K562 treated with DMSO at 1 percent for 24 hours (cell line): ENCODE measurements around the gene CIDEC. TPM values are rescaled to one million over a fixed set of nuclear protein-coding genes. Genes with fewer than 3 reads are reported as not detected.

ENCODE experiments used
- total RNA-seq: library from RNA; unstranded; fragments of 300-600 nt; gene quantifications from 2 replicates; pipeline ENCODE4 v1.2.3, GENCODE V29; 2022; ENCODE audit warnings: low read depth; ENCODE audit not compliant: insufficient read depth

The CIDEC gene
- not detected in 2 replicates for total RNA-seq

GRCh38 chr3:9879830-9880549 is at the start of gene CIDEC:
CIDEC (minus strand) TSS chr3:9880253; CDS start chr3:9878486, 1,767 bp downstream.

GRCh38 chr3:9916734-9917680 is 37.0 kb upstream of the CIDEC start, which contains the start of gene IL17RC:
IL17RC (plus strand) TSS chr3:9917098; CDS start chr3:9917316, 218 bp downstream.

DNA sequence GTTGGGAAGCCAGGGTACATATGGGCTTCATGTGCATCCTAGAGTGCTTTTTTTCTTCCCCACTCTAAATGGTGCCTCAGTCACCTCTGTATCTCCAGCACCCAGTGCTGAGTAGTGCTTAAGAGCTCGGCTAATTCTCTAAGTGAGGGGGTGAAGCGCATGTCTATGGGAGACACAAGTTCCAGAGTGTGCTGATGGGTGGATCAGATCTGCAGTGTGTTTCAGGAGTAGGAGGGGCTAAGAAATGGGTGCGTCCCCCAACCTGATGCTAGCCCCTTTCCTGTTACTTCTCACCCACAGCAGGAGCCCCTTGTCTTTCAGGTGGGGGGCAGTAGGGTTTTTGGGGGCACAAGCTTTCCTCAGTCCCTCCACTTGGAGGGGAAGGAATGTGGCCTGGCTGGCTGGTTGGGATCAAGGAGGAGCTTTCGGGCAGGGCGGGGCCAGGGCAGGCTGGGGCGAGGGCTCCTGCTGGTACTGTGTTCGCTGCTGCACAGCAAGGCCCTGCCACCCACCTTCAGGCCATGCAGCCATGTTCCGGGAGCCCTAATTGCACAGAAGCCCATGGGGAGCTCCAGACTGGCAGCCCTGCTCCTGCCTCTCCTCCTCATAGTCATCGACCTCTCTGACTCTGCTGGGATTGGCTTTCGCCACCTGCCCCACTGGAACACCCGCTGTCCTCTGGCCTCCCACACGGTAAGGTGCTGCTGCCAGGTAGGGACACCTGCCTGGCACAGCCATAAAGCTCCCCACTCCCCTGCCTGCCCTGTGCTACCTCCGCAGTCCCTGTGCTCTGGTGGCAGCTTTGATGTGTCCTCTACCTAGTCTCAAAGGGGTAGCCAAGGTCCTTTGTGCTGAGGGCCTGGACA is 22.6 kb upstream of the CIDEC start, which contains the start of gene IL17RE:
Gene IL17RE, plus strand, starts transcription at position 477 of the 866 bp plus-strand sequence. Its CDS starts 85 bp downstream, at position 562.

DNA sequence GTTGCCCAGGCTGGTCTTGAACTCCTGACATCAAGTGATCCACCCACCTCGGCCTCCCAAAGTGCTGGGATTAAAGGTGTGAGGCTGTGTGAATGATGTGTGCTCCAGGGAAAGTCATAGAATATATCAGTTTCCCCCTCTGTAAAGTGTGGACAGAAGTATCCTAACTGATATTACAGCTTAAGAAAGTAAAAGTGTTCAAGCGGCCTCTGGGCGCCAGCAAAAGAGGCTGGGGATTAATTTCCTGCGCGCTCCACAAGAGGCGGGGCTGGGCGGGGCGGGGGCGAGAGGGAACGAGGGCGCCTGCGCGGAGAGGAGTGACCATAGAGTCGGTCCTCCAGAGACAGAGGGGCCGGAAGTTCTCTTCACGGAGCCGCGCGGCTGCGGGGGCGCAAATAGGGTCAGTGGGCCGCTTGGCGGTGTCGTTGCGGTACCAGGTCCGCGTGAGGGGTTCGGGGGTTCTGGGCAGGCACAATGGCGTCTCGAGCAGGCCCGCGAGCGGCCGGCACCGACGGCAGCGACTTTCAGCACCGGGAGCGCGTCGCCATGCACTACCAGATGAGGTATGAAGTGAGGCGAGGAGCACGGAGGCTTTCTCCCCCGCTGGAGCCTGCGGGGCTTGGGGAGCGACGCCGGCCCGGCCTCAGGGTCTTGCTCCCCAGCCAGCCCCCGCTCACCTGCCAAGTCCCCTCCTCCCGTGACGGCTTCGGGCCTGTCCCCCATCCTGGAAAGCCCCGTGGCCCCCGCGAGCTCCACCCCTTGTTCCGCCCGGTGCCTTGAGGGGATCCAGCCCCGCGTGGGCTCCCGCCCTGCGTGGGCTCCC is 10.4 kb upstream of the CIDEC start, which contains the start of gene JAGN1:
Gene JAGN1, plus strand, starts transcription at position 362 of the 823 bp plus-strand sequence. Its CDS starts 113 bp downstream, at position 475.

GRCh38 chr3:9843715-9844438 is 36.2 kb downstream of the CIDEC start, which contains the start of gene RPUSD3:
RPUSD3 (minus strand) TSS chr3:9844008; CDS start chr3:9843990, 18 bp downstream.

Other genes starting within 250 kb of the CIDEC start
- 73.4 and 75.7 TPM in 2 replicates for gene MTMR14, start 230.7 kb downstream of the CIDEC start, total RNA-seq
- 0.34 and 0.74 TPM in 2 replicates for gene CPNE9, start 176.4 kb downstream of the CIDEC start, total RNA-seq
- gene BRPF1, start 148.5 kb downstream of the CIDEC start, total RNA-seq = 28.3 and 30.1 TPM in 2 replicates
- 42.1 and 44.4 TPM in 2 replicates for gene OGG1, start 130.3 kb downstream of the CIDEC start, total RNA-seq
- gene CAMK1, start 110.3 kb downstream of the CIDEC start, total RNA-seq = 11.5 and 12.9 TPM in 2 replicates
- 122 and 125 TPM in 2 replicates for gene TADA3, start 87.8 kb downstream of the CIDEC start, total RNA-seq
- 41.9 and 49.5 TPM in 2 replicates for gene ARPC4, start 87.2 kb downstream of the CIDEC start, total RNA-seq
- gene TTLL3, start 70.0 kb downstream of the CIDEC start, total RNA-seq = 57.5 and 59.2 TPM in 2 replicates
- 110 and 113 TPM in 2 replicates for gene RPUSD3, start 36.2 kb downstream of the CIDEC start, total RNA-seq
- 63.6 and 67.0 TPM in 2 replicates for gene JAGN1, start 10.4 kb upstream of the CIDEC start, total RNA-seq
- gene IL17RE, start 22.6 kb upstream of the CIDEC start, total RNA-seq = 0.30 and 0.50 TPM in 2 replicates
- gene IL17RC, start 36.8 kb upstream of the CIDEC start, total RNA-seq = 47.0 and 49.0 TPM in 2 replicates
- gene CRELD1, start 53.6 kb upstream of the CIDEC start, total RNA-seq = 28.5 and 31.8 TPM in 2 replicates
- gene PRRT3, start 72.2 kb upstream of the CIDEC start, total RNA-seq = 3.8 and 4.1 TPM in 2 replicates
- gene EMC3, start 106.6 kb upstream of the CIDEC start, total RNA-seq = 46.7 and 52.2 TPM in 2 replicates
- gene FANCD2, start 146.2 kb upstream of the CIDEC start, total RNA-seq = 34.1 and 54.1 TPM in 2 replicates
- not detected in 2 replicates for gene FANCD2OS, start 228.0 kb upstream of the CIDEC start, total RNA-seq
- 219 and 222 TPM in 2 replicates for gene BRK1, start 235.4 kb upstream of the CIDEC start, total RNA-seq